Kidney (tissue), 14 donors: ENCODE data around the gene PRLR. TPM values are rescaled to one million over a fixed set of nuclear protein-coding genes. Genes with fewer than 3 reads are reported as not detected.

Experiments used
- DNase-seq, 5 donors: peaks; one replicate each; pipeline ENCODE4 v3.0.0-alpha.2; 2013 to 2020
- FAIRE-seq: peaks from 2 replicates; lab custom pipeline; 2012; peaks lifted over from hg19 to GRCh38; lab: Jason Lieb, UNC
- H3K27ac ChIP-seq, 2 donors: one replicate each; pipeline ENCODE4 v1.7.0; 2013; ENCODE audit warnings: low read depth in 2 of 2, low read length in 2 of 2, inconsistent platforms in 1 of 2
- H3K27me3 ChIP-seq: one replicate; pipeline ENCODE4 v1.7.1; 2013; ENCODE audit warnings: low read length, inconsistent platforms; ENCODE audit not compliant: control insufficient read depth, insufficient read depth
- H3K36me3 ChIP-seq, 3 donors: one replicate each; pipeline versions ENCODE4 v1.7.0 to v1.7.1; 2013; ENCODE audit warnings: low read length in 3 of 3, control low read depth in 1 of 3, inconsistent platforms in 1 of 3; ENCODE audit not compliant: insufficient read depth in 3 of 3, control insufficient read depth in 2 of 3
- H3K4me1 ChIP-seq, 3 donors: one replicate each; pipeline versions ENCODE4 v1.7.0 to v1.7.1; 2013; ENCODE audit warnings: low read length in 3 of 3, inconsistent platforms in 1 of 3, low read depth in 1 of 3; ENCODE audit not compliant: control insufficient read depth in 2 of 3, insufficient read depth in 2 of 3
- H3K4me3 ChIP-seq, 3 donors: one replicate each; pipeline versions ENCODE4 v1.7.0 to v1.8.1; 2013; ENCODE audit warnings: low read length in 3 of 3, control low read depth in 1 of 3, inconsistent platforms in 1 of 3
- H3K9ac ChIP-seq, 3 donors: one replicate each; pipeline versions ENCODE4 v1.7.0 to v1.7.1; 2013; ENCODE audit warnings: low read length in 3 of 3, control low read depth in 1 of 3, inconsistent platforms in 1 of 3
- H3K9me3 ChIP-seq, 3 donors: one replicate each; pipeline versions ENCODE4 v1.7.0 to v1.7.1; 2013; ENCODE audit warnings: low read length in 3 of 3, control low read depth in 1 of 3, inconsistent platforms in 1 of 3; ENCODE audit not compliant: control insufficient read depth in 2 of 3, insufficient read depth in 1 of 3
- CTCF ChIP-seq: IDR thresholded peaks from 3 replicates; pipeline ENCODE4 v1.5.1; 2012; ENCODE audit warnings: mild to moderate bottlenecking, moderate library complexity, borderline replicate concordance; ENCODE audit not compliant: insufficient read depth; ENCODE audit errors: extremely low read depth
- intact Hi-C: fragments of 100-400 bp; cut with DNase I; formaldehyde crosslinking; loops from one replicate; pipeline ENCODE4 v1.11.1; 2022
- polyA plus RNA-seq: library from polyadenylated mRNA; stranded (reverse); fragments of 350-450 nt; fragmentation: Illumina TruSeq; extraction: RNeasy Lipid Tissue Mini Kit (QIAGEN cat#74804); gene quantifications from one replicate; pipeline ENCODE4 v1.2.3, GENCODE V29; 2014; ENCODE audit warnings: low read depth, low replicate concordance; ENCODE audit not compliant: insufficient read depth
- total RNA-seq: library from RNA; stranded (reverse); fragmentation: NEBNext Ultra II Directional; extraction: Animal tissue kit (Norgen Biotek cat#: 25700); gene quantifications from one replicate; pipeline ENCODE4 v1.2.1, GENCODE V29; 2021
- donor health status: control.
- donor health status: control.
- donor health status: control.
- donor health status: control.
- donor health status: control.
- donor health status: DM: yes; HTN: yes; CAD: no.
- donor health status: Normal renal cell carcinoma (clear cell type).

Gene PRLR
- total and polyA plus RNA-seq, 2 donors from 2014 or later, result 6.3 to 9.3 TPM

GRCh38 chr5:35158204-35158603 is 72.1 kb downstream of the PRLR start:
- no peak overlapping the region for H3K27ac ChIP-seq
- no peak for FAIRE-seq

GRCh38 chr5:35153375-35153932 is 76.8 kb downstream of the PRLR start:
- TF ChIP-seq CTCF, result no peak
- H3K4me3 ChIP-seq, result no peak overlapping the region
- no peak overlapping the region for H3K9ac ChIP-seq
- intact Hi-C loops, result no loop called here
- DNase-seq (no peak), FAIRE-seq (no peak)
- H3K36me3 ChIP-seq, result no peaks in the 10 kb centered on the region
- no peaks in the 10 kb centered on the region for H3K27me3 ChIP-seq
- H3K9me3 ChIP-seq, result no peaks in the 10 kb centered on the region
- no peak overlapping the region for H3K27ac ChIP-seq
- H3K4me1 ChIP-seq, result peaks cover 0 to 4% (median 3%) of the 10 kb centered on the region in 3 donors

More at GRCh38 chr5:35158204-35158603, 72.1 kb downstream of the PRLR start:
- Histone ChIP-seq H3K4me3 (no peak overlapping the region), H3K36me3 (no peaks in the 10 kb centered on the region), H3K9me3 (no peaks in the 10 kb centered on the region), H3K27me3 (no peaks in the 10 kb centered on the region), H3K4me1 (peaks cover 0 to 6% (median 4%) of the 10 kb centered on the region in 3 donors), H3K9ac (no peak overlapping the region)
- TF ChIP-seq CTCF, result no peak
- intact Hi-C loops, result no loop called here
- no peak for DNase-seq

GRCh38 chr5:35152733-35153132 is 77.6 kb downstream of the PRLR start:
- no peaks in the 10 kb centered on the region for H3K27me3 ChIP-seq
- DNase-seq (no peak), FAIRE-seq (no peak)
- intact Hi-C loops, result no loop called here
- no peaks in the 10 kb centered on the region for H3K9me3 ChIP-seq
- H3K27ac ChIP-seq, result no peak overlapping the region
- no peaks in the 10 kb centered on the region for H3K36me3 ChIP-seq
- H3K4me3 ChIP-seq, result no peak overlapping the region
- H3K4me1 ChIP-seq, result peaks cover 0 to 4% (median 3%) of the 10 kb centered on the region in 3 donors
- no peak for TF ChIP-seq CTCF
- no peak overlapping the region for H3K9ac ChIP-seq
